H9 (cell line): ENCODE results near the gene MBD3L2. TPM values are rescaled to one million over a fixed set of nuclear protein-coding genes. Genes with fewer than 3 reads are reported as not detected.

ENCODE experiments used
- DNase-seq: peaks from one replicate; pipeline ENCODE4 v3.0.0-alpha.2; 2017
- H2AFZ ChIP-seq: one replicate; pipeline ENCODE4 v1.6.1; 2013; ENCODE audit warnings: mild to moderate bottlenecking, low read length, control low read depth, moderate library complexity
- H2AK5ac ChIP-seq: 2 replicates; pipeline ENCODE4 v1.6.1; 2013; ENCODE audit warnings: low read length, control low read depth, mixed read lengths; ENCODE audit not compliant: insufficient read length
- H2BK120ac ChIP-seq: one replicate; pipeline ENCODE4 v1.6.1; 2013; ENCODE audit warnings: low read depth, mild to moderate bottlenecking, low read length, control low read depth, inconsistent platforms; ENCODE audit not compliant: poor library complexity, severe bottlenecking
- H2BK12ac ChIP-seq: 2 replicates; pipeline ENCODE4 v1.6.1; 2013; ENCODE audit warnings: low read length, control low read depth, mixed read lengths, low read depth; ENCODE audit not compliant: insufficient read length
- H2BK15ac ChIP-seq: 2 replicates; pipeline ENCODE4 v1.6.1; 2013; ENCODE audit warnings: low read depth, low read length, control low read depth
- H2BK20ac ChIP-seq: one replicate; pipeline ENCODE4 v1.6.1; 2013; ENCODE audit warnings: low read depth, mild to moderate bottlenecking, low read length, control low read depth, inconsistent platforms; ENCODE audit not compliant: poor library complexity, severe bottlenecking
- H2BK5ac ChIP-seq: 2 replicates; pipeline ENCODE4 v1.6.1; 2013; ENCODE audit warnings: low read length, control low read depth, mixed read lengths; ENCODE audit not compliant: insufficient read length
- H3K14ac ChIP-seq: 2 replicates; pipeline ENCODE4 v1.6.1; 2013; ENCODE audit warnings: low read length, control low read depth; ENCODE audit not compliant: insufficient read depth
- H3K18ac ChIP-seq: 2 replicates; pipeline ENCODE4 v1.6.1; 2013; ENCODE audit warnings: low read depth, mild to moderate bottlenecking, mixed read lengths, low read length, control low read depth; ENCODE audit not compliant: insufficient read length
- H3K23ac ChIP-seq: 2 replicates; pipeline ENCODE4 v1.6.1; 2013; ENCODE audit warnings: low read length, control low read depth, mixed read lengths, low read depth; ENCODE audit not compliant: insufficient read length
- H3K23me2 ChIP-seq: 2 replicates; pipeline ENCODE4 v1.6.1; 2013; ENCODE audit warnings: low read depth, mild to moderate bottlenecking, mixed read lengths, low read length, control low read depth; ENCODE audit not compliant: insufficient read length, poor library complexity, severe bottlenecking
- H3K27ac ChIP-seq: 2 replicates; pipeline ENCODE4 v1.5.1; 2013; ENCODE audit warnings: low read length, control low read depth, mixed read lengths, low read depth; ENCODE audit not compliant: insufficient read length
- H3K27me3 ChIP-seq: 2 replicates; pipeline ENCODE4 v1.6.1; 2013; ENCODE audit warnings: low read length, control low read depth, inconsistent platforms; ENCODE audit not compliant: insufficient read depth
- H3K4ac ChIP-seq: 2 replicates; pipeline ENCODE4 v1.6.1; 2013; ENCODE audit warnings: low read depth, mild to moderate bottlenecking, control low read depth, inconsistent platforms, low read length, moderate library complexity
- H3K4me1 ChIP-seq: 2 replicates; pipeline ENCODE4 v1.6.1; 2013; ENCODE audit warnings: low read length, control low read depth, inconsistent platforms; ENCODE audit not compliant: insufficient read depth
- H3K4me2 ChIP-seq: 2 replicates; pipeline ENCODE4 v1.6.1; 2013; ENCODE audit warnings: low read length, control low read depth, mixed read lengths; ENCODE audit not compliant: insufficient read length, insufficient read depth
- H3K56ac ChIP-seq: 2 replicates; pipeline ENCODE4 v1.6.1; 2013; ENCODE audit warnings: low read depth, mild to moderate bottlenecking, mixed read lengths, low read length, control low read depth; ENCODE audit not compliant: insufficient read length
- H3K79me1 ChIP-seq: 2 replicates; pipeline ENCODE4 v1.6.1; 2013; ENCODE audit warnings: low read depth, mild to moderate bottlenecking, moderate library complexity, low read length, control low read depth, inconsistent platforms; ENCODE audit not compliant: insufficient read depth, poor library complexity, severe bottlenecking
- H3K79me2 ChIP-seq: 2 replicates; pipeline ENCODE4 v1.6.1; 2013; ENCODE audit warnings: low read length, control low read depth, inconsistent platforms; ENCODE audit not compliant: insufficient read depth
- H3K9ac ChIP-seq: 2 replicates; pipeline ENCODE4 v1.6.1; 2013; ENCODE audit warnings: low read length, control low read depth, mixed read lengths; ENCODE audit not compliant: insufficient read length; ENCODE audit errors: extremely low read depth
- H3K9me3 ChIP-seq: one replicate; pipeline ENCODE4 v1.6.1; 2013; ENCODE audit warnings: low read depth, low read length, inconsistent platforms; ENCODE audit not compliant: control insufficient read depth
- H3T11ph ChIP-seq: one replicate; pipeline ENCODE4 v1.6.1; 2013; ENCODE audit warnings: mild to moderate bottlenecking, low read length, control low read depth, inconsistent platforms
- H4K20me1 ChIP-seq: one replicate; pipeline ENCODE4 v1.6.1; 2013; ENCODE audit not compliant: control insufficient read depth, insufficient read length, insufficient read depth
- H4K5ac ChIP-seq: 2 replicates; pipeline ENCODE4 v1.6.1; 2013; ENCODE audit warnings: low read depth, mild to moderate bottlenecking, mixed read lengths, low read length, control low read depth; ENCODE audit not compliant: insufficient read length
- H4K8ac ChIP-seq: replicated peaks from 2 replicates; pipeline ENCODE4 v1.6.1; 2013; ENCODE audit warnings: low read length, control low read depth, mixed read lengths, low read depth; ENCODE audit not compliant: insufficient read length
- H4K91ac ChIP-seq: 2 replicates; pipeline ENCODE4 v1.6.1; 2013; ENCODE audit warnings: low read depth, mild to moderate bottlenecking, moderate library complexity, mixed read lengths, low read length, control low read depth; ENCODE audit not compliant: insufficient read length
- H3K27ac Mint-ChIP-seq, 3 experiments: 2 replicates in 2 of 3; 3 replicates in 1 of 3; pipeline ENCODE4 v1.8.0; 2020 to 2021; ENCODE audit warnings: mixed read lengths in 3 of 3, mild to moderate bottlenecking in 1 of 3, moderate library complexity in 1 of 3
- H3K27me3 Mint-ChIP-seq: 2 replicates; pipeline ENCODE4 v1.8.0; 2021; ENCODE audit warnings: low read depth, mild to moderate bottlenecking, moderate library complexity, mixed read lengths
- H3K36me3 Mint-ChIP-seq, 3 experiments: 2 replicates in 2 of 3; 3 replicates in 1 of 3; pipeline ENCODE4 v1.8.0; 2020 to 2021; ENCODE audit warnings: low read depth in 3 of 3, mixed read lengths in 3 of 3; ENCODE audit not compliant: insufficient read depth in 1 of 3
- H3K4me1 Mint-ChIP-seq, 2 experiments: 2 replicates each; pipeline ENCODE4 v1.8.0; 2020; ENCODE audit warnings: mixed read lengths in 2 of 2
- H3K4me3 Mint-ChIP-seq, 2 experiments: 2 replicates in 1 of 2; 3 replicates in 1 of 2; pipeline ENCODE4 v1.8.0; 2020 to 2021; ENCODE audit warnings: mild to moderate bottlenecking in 2 of 2, mixed read lengths in 2 of 2, moderate library complexity in 1 of 2
- H3K9me3 Mint-ChIP-seq, 2 experiments: 2 replicates in 1 of 2; 3 replicates in 1 of 2; pipeline ENCODE4 v1.8.0; 2020; ENCODE audit warnings: mild to moderate bottlenecking in 2 of 2, mixed read lengths in 2 of 2, moderate library complexity in 1 of 2
- WGBS: extraction: QIAGEN DNeasy Blood & Tissue Kit; methylation state at CpG from one replicate; pipeline ENCODE4 v1.1.7; 2013; ENCODE audit warnings: missing lambda C conversion rate, low lambda C conversion rate, mixed read lengths; ENCODE audit not compliant: insufficient read length; ENCODE audit errors: extremely low coverage; 5-methylcytosine and 5-hydroxymethylcytosine counted together
- total RNA-seq: library from RNA; stranded (reverse); gene quantifications from 2 replicates; pipeline ENCODE4 v1.2.1, GENCODE V29; 2021
- TF ChIP-seq, protein P1 (sequence below): fragments of 200-600 bp; sonication (generic); conservative IDR thresholded peaks from 3 replicates; pipeline ENCODE4 v1.8.0; 2021; ENCODE audit warnings: antibody characterized with exemption, mild to moderate bottlenecking

The MBD3L2 gene
- total RNA-seq, 1 experiment from 2014 or later: not detected

DNA sequence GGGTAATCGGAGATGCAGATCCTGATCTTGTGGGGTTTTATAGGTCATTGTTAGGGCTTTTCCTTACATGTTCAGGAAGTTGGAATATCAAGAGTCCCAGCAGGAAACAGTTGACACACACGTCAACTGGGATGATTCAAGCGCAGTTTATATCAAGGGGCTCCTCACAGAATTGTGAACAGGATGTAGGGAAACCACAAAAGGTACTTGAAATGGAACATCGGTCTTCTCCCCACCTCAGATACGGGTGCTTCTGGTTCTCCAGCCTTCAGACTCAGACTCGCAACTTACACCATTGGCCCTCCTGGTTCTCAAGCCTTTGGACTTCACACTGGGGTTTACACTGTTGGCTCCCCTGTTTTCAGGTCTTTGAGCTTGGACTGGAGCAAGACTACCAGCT lies 39.9 kb downstream of the MBD3L2 start:
- H3T11ph ChIP-seq: no peak overlapping the region
- Mint-ChIP-seq H3K36me3 (peaks cover 78 to 84% (median 81%) of the 10 kb centered on the region in 3 experiments), H3K4me1 (no peaks in the 10 kb centered on the region), H3K27me3 (no peaks in the 10 kb centered on the region), H3K4me3 (no peak overlapping the region), H3K27ac (no peak overlapping the region), H3K9me3 (peaks cover 78 to 87% of the 10 kb centered on the region in 2 experiments)
- DNase-seq: no peak
- no peak overlapping the region for H3K9ac ChIP-seq
- no peak overlapping the region for H2BK12ac ChIP-seq
- no peak overlapping the region for H3K14ac ChIP-seq
- WGBS: no CpG with 5 or more reads among the region's 6 CpGs
- TF ChIP-seq, protein P1, sequence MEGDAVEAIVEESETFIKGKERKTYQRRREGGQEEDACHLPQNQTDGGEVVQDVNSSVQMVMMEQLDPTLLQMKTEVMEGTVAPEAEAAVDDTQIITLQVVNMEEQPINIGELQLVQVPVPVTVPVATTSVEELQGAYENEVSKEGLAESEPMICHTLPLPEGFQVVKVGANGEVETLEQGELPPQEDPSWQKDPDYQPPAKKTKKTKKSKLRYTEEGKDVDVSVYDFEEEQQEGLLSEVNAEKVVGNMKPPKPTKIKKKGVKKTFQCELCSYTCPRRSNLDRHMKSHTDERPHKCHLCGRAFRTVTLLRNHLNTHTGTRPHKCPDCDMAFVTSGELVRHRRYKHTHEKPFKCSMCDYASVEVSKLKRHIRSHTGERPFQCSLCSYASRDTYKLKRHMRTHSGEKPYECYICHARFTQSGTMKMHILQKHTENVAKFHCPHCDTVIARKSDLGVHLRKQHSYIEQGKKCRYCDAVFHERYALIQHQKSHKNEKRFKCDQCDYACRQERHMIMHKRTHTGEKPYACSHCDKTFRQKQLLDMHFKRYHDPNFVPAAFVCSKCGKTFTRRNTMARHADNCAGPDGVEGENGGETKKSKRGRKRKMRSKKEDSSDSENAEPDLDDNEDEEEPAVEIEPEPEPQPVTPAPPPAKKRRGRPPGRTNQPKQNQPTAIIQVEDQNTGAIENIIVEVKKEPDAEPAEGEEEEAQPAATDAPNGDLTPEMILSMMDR: no peak
- H4K8ac ChIP-seq: no peak overlapping the region
- no peak overlapping the region for H3K4me2 ChIP-seq
- no peak overlapping the region for H2BK20ac ChIP-seq
- H2AK5ac ChIP-seq: no peak overlapping the region
- no peaks in the 10 kb centered on the region for H3K4me1 ChIP-seq
- no peaks in the 10 kb centered on the region for H3K23me2 ChIP-seq
- H2BK5ac ChIP-seq: no peak overlapping the region
- H3K79me1 ChIP-seq: no peaks in the 10 kb centered on the region
- no peak overlapping the region for H3K27ac ChIP-seq
- H2BK120ac ChIP-seq: no peak overlapping the region
- H3K79me2 ChIP-seq: no peaks in the 10 kb centered on the region
- H3K27me3 ChIP-seq: no peaks in the 10 kb centered on the region
- no peak overlapping the region for H2BK15ac ChIP-seq
- H4K91ac ChIP-seq: no peak overlapping the region
- H3K56ac ChIP-seq: no peak overlapping the region
- no peak overlapping the region for H3K18ac ChIP-seq
- H2AFZ ChIP-seq: no peak overlapping the region
- peaks cover 51% of the 10 kb centered on the region for H3K9me3 ChIP-seq
- no peak overlapping the region for H3K4ac ChIP-seq
- H4K20me1 ChIP-seq: no peaks in the 10 kb centered on the region
- H4K5ac ChIP-seq: no peak overlapping the region
- no peak overlapping the region for H3K23ac ChIP-seq
